HG02943 (cell line): ENCODE measurements around the gene ATP5MG.

ENCODE experiments used
- ATAC-seq: cut with Tn5 transposase; IDR thresholded peaks from one replicate; pipeline ENCODE4 v1.9.1; 2021; ENCODE audit warnings: mild to moderate bottlenecking, low read depth, moderate library complexity; ENCODE audit not compliant: unreplicated experiment

The ATP5MG gene, protein sequence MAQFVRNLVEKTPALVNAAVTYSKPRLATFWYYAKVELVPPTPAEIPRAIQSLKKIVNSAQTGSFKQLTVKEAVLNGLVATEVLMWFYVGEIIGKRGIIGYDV

DNA sequence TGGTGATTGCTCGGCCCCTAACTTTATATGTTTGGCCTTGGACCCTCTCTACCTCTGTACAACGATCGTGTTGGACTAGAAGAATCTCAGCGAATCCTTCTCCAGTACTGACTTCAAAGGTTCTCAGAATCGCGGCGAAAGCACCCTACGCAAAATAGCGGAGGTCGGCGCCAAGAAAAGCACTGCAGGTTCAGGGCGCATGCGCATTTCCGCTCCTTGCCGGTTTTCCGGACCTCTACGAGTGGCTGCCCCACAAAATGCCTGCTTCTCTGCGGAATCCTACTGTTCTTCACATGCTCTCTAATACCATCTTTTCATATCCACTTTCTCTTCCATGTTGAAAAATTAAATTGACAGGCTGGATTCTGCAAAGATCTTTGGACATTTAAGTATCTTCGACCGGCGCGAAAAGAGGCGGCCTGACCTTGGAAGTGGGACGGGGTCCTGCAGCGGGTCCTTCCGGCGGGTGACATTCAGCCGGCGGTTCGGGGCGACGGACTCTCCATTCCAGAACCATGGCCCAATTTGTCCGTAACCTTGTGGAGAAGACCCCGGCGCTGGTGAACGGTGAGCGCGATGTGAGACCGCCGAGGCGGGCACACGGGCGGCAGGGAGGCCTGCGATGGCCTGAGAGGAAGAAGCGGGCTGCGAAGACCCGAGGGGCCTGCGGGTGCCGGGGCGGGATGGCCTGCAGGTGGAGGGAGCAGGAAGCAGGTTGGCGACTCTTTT lies at the start of gene ATP5MG:
ATP5MG (plus strand) TSS at position 456 of the 729 bp plus-strand sequence; CDS start at position 516, 60 bp downstream.
- ATAC-seq, result peak; percentile 68

DNA sequence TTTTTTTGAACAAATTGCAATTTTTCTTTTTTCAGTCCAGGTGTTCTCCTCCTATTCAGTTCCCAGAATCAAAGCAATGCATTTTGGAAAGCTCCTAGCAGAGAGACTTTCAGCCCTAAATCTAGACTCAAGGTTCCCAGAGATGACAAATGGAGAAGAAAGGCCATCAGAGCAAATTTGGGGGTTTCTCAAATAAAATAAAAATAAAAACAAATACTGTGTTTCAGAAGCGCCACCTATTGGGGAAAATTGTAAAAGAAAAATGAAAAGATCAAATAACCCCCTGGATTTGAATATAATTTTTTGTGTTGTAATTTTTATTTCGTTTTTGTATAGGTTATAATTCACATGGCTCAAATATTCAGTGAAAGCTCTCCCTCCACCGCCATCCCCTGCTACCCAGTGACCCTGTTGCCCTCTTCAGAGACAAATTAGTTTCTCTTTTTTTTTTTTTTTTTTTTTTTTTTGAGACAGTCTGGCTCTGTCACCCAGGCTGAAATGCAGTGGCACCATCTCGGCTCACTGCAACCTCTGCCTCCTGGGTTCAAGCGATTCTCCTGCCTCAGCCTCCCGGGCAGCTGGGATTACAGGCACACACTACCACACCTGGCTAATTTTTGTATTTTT lies 48.2 kb upstream of the ATP5MG start:
- no peak for ATAC-seq

GRCh38 chr11:118358071-118358470 lies 43.3 kb upstream of the ATP5MG start:
- no peak for ATAC-seq

GRCh38 chr11:118359295-118359958 lies 42.0 kb upstream of the ATP5MG start, which contains the start of gene UBE4A:
Gene UBE4A (plus strand): TSS chr11:118359600. CDS start chr11:118365081, 5,481 bp downstream.
- peak; percentile 75 for ATAC-seq

DNA sequence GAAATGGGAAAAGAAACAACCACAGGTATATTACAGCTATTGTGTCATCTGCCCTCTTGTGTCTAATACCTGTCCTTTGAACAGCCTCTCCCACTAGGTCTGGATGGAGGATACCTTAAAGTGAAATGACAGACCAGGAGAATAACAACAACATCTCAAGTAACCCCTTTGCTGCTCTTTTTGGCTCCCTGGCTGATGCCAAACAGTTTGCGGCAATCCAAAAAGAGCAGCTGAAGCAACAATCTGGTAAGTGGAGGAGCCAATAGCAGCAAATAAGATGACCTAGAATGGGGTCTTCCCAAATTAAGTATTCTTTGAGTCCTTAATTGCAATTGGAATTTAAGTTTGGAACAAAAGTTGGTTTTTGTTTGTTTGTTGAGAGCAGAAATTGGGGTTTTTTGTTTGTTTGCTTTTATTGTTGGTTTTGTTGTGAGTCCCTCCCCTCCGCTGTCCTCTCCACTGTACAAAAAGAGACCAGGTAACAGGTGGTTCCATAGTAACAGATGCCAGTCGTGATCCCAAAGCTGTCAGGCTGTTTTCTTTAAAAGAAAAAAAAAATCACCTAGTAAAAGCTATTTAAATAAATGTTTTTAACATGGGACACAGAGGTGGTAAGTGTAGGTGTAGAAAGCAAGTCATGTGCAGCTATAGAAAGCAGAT lies 36.3 kb upstream of the ATP5MG start:
- no peak for ATAC-seq

DNA sequence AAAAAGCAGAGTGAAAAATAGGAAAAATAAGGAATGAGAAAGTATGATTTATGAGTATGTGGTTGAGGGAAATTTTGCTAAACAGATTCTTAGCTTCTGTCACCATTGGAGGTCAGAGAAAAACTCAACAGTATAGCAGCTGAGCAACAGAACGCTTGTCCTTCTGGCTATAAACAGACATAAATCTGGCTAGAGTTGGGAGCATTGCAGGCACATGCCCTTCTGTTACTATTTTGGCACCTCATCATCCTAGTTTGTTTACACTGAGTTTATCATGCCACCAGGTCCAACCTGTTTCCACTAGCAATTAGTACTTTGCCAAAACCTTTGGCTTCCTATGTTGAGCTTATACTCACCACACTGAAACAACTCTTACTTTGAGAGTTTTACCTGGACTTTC lies 35.1 kb upstream of the ATP5MG start:
- ATAC-seq, result no peak

DNA sequence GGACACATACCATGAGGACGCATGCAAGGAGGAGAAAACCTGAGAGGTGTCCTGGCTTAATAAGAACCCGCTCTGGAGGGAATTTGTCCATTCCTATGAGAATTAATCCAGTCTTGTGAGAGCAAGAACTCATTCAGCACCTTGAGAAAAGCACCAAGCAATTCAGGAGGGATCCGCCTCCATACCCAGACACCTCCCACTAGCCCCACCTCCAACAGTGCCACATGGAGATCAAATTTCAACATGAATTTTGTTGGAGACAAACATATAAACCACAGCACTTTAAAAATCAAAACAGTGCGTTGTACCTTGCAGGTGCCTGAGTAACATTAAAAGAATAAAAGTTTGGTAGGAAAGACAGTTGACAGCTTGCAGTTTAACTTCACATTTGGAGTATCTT lies 30.6 kb upstream of the ATP5MG start:
- no peak for ATAC-seq

DNA sequence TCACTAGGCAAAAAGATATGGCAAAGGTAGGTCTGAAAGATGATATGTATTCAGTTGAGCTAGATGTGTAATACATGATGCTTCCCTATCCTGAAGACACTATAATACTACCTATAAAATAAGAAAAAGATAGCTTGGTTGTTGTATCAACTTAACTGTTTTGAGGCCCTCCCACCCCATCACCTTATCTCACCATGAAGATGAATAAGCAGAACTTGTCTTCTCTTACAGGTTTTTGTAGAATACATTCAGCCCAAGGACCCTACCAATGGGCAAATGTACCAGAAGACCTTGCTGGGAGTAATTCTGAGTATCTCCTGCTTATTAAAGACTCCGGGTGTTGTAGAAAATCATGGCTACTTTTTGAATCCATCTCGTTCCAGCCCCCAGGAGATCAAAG lies 28.1 kb upstream of the ATP5MG start:
- ATAC-seq, result no peak

DNA sequence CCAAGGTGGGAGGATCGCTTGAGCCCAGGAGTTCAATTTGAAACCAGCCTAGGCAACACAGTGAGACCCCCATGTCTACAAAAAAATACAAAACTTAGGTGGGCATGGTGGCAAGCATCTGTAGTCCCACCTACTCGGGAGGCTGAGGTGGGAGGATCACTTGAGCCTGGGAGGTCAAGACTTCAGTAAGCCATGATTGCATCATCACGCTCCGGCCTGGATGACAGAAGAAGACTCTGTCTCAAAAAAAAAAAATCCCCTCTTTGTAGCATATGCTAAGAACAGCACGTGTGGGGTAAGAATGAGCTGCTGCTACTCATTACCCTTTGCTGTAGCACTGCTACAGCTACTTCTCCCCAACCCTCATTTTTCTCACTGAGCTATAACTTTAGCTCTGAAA lies 27.5 kb upstream of the ATP5MG start:
- no peak for ATAC-seq

- no peak for ATAC-seq
Observed at GRCh38 chr11:118374729-118375128, 26.7 kb upstream of the ATP5MG start.

GRCh38 chr11:118375978-118376377 lies 25.4 kb upstream of the ATP5MG start:
- ATAC-seq, result no peak

- no peak for ATAC-seq
Observed at GRCh38 chr11:118379497-118379896, 21.9 kb upstream of the ATP5MG start.

DNA sequence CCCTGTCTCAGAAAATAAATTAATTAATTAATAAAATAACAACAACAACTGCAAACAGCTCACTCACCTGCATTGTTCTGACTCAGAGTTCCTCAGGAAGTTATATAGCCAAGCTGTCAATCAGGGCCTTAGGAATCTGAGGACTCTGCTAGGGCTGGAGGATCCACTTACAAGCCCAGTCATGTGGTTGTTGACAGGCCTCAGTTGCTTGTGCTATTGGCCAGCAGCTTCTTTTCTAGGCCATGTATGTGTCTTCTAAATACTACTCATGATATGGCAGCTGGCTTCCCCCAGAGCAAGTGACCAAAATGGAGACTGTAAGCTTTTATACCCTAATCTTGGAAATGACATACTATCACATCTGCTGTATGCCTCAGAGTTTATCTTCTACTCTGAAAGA lies 20.8 kb upstream of the ATP5MG start:
- ATAC-seq, result no peak

GRCh38 chr11:118382954-118383353 lies 18.5 kb upstream of the ATP5MG start:
- no peak for ATAC-seq

DNA sequence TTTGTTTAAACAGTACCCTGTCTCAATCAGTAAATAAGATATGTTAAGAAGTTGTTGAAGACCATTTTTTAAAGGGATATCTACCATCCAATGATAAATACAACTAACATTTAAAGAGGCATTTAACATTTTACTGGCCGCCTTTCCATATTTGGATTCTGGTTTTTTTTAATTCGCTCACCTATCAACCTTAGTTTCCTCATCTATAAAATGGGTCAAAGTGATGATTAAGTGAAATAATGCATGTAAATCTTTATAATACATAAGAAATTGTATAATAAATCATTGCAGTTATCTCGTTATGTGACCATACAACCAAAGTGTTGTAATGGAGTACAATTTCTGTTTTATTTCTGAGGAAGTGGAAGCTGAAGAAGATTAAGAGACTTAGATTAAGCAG lies 17.7 kb upstream of the ATP5MG start:
- ATAC-seq, result no peak

- ATAC-seq, result no peak
Observed at GRCh38 chr11:118396097-118396501, 5.3 kb upstream of the ATP5MG start.

GRCh38 chr11:118397448-118397847 lies 4.0 kb upstream of the ATP5MG start:
- ATAC-seq, result no peak

- no peak for ATAC-seq
Observed at GRCh38 chr11:118398791-118399559, 2.4 kb upstream of the ATP5MG start.

DNA sequence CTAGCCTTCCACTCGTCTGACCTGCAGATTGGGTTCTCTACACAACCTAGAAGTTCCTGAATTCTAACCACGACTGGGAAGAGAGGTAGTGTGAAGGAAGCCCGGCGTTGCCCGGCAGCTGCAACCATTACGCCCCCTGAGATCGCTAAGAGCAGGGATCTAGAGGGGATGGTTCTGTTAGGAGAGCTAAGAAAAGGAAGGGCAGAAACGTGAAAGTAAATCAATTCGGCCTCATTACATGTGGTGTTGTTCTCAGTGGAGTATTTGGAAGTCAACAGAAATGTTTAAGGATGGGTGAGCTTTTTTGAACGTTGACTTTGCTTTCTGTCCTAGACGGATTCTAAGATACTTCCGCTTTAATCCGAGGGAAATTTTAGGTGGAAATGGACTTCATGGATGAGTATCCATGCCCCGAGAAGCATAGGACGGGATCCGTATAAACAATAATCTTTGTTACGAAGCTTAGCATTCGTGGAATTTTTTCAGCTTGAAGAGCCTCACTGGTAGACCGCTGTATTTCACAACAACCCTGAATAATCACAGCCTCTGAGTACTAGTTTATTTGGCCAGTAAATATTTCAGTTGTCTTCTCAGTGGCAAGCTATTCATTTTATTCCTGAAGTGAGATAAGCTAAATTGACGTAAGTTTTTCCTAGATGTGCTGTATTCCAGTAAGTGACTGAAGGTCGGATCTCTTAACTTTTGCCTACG lies 629 bp downstream of the ATP5MG start:
- no peak for ATAC-seq
